Mesendoderm (in vitro differentiated cells): ENCODE results near the gene DDRGK1.

Experiments
- DNase-seq: peaks from one replicate; pipeline ENCODE4 v3.0.0; 2013
- H2AK5ac ChIP-seq: 2 replicates; pipeline ENCODE4 v1.6.1; 2013; ENCODE audit warnings: low read length, inconsistent platforms
- H2BK120ac ChIP-seq: 2 replicates; pipeline ENCODE4 v1.6.1; 2013; ENCODE audit warnings: low read depth, mild to moderate bottlenecking, low read length, moderate library complexity, mixed read lengths
- H2BK15ac ChIP-seq: replicated peaks from 2 replicates; pipeline ENCODE4 v1.6.1; 2013; ENCODE audit warnings: low read depth, mild to moderate bottlenecking, moderate library complexity
- H2BK5ac ChIP-seq: 2 replicates; pipeline ENCODE4 v1.6.1; 2013; ENCODE audit warnings: low read length, inconsistent platforms
- H3K18ac ChIP-seq: 2 replicates; pipeline ENCODE4 v1.6.1; 2013; ENCODE audit warnings: mild to moderate bottlenecking, low read length, mixed read lengths
- H3K23ac ChIP-seq: one replicate; pipeline ENCODE4 v1.6.1; 2013; ENCODE audit warnings: low read length
- H3K27ac ChIP-seq: 2 replicates; pipeline ENCODE4 v1.5.1; 2013; ENCODE audit warnings: low read depth, mild to moderate bottlenecking, inconsistent platforms, low read length, moderate library complexity
- H3K27me3 ChIP-seq: 2 replicates; pipeline ENCODE4 v1.6.1; 2013; ENCODE audit warnings: low read length, control low read depth, mild to moderate bottlenecking, inconsistent platforms; ENCODE audit not compliant: insufficient read depth, poor library complexity
- H3K36me3 ChIP-seq: 2 replicates; pipeline ENCODE4 v1.6.1; 2013; ENCODE audit warnings: low read length, inconsistent platforms; ENCODE audit not compliant: control insufficient read depth, insufficient read depth
- H3K4ac ChIP-seq: one replicate; pipeline ENCODE4 v1.6.1; 2013; ENCODE audit warnings: low read depth, mild to moderate bottlenecking, low read length, moderate library complexity
- H3K4me1 ChIP-seq: 2 replicates; pipeline ENCODE4 v1.6.1; 2013; ENCODE audit warnings: low read depth, low read length, inconsistent platforms; ENCODE audit not compliant: control insufficient read depth
- H3K4me2 ChIP-seq: 2 replicates; pipeline ENCODE4 v1.6.1; 2013; ENCODE audit warnings: low read length
- H3K4me3 ChIP-seq: 2 replicates; pipeline ENCODE4 v1.5.1; 2013; ENCODE audit warnings: mild to moderate bottlenecking, low read length
- H3K56ac ChIP-seq: one replicate; pipeline ENCODE4 v1.6.1; 2013; ENCODE audit warnings: low read length
- H3K79me1 ChIP-seq: 2 replicates; pipeline ENCODE4 v1.6.1; 2013; ENCODE audit warnings: low read length, inconsistent platforms
- H3K79me2 ChIP-seq: 2 replicates; pipeline ENCODE4 v1.6.1; 2013; ENCODE audit warnings: mild to moderate bottlenecking, low read length; ENCODE audit not compliant: control insufficient read depth, insufficient read depth
- H3K9ac ChIP-seq: 2 replicates; pipeline ENCODE4 v1.6.1; 2013; ENCODE audit warnings: low read length, inconsistent platforms
- H4K5ac ChIP-seq: one replicate; pipeline ENCODE4 v1.6.1; 2013; ENCODE audit warnings: low read length
- H4K8ac ChIP-seq: one replicate; pipeline ENCODE4 v1.6.1; 2013; ENCODE audit warnings: low read depth, mild to moderate bottlenecking, control low read depth, low read length, moderate library complexity
- WGBS: extraction: QIAGEN DNeasy Blood & Tissue Kit; methylation state at CpG from one replicate; pipeline ENCODE4 v1.1.7; 2013; ENCODE audit warnings: low lambda C conversion rate, missing lambda C conversion rate; ENCODE audit not compliant: insufficient coverage; ENCODE audit errors: extremely low coverage; 5-methylcytosine and 5-hydroxymethylcytosine counted together

Gene DDRGK1

DNA sequence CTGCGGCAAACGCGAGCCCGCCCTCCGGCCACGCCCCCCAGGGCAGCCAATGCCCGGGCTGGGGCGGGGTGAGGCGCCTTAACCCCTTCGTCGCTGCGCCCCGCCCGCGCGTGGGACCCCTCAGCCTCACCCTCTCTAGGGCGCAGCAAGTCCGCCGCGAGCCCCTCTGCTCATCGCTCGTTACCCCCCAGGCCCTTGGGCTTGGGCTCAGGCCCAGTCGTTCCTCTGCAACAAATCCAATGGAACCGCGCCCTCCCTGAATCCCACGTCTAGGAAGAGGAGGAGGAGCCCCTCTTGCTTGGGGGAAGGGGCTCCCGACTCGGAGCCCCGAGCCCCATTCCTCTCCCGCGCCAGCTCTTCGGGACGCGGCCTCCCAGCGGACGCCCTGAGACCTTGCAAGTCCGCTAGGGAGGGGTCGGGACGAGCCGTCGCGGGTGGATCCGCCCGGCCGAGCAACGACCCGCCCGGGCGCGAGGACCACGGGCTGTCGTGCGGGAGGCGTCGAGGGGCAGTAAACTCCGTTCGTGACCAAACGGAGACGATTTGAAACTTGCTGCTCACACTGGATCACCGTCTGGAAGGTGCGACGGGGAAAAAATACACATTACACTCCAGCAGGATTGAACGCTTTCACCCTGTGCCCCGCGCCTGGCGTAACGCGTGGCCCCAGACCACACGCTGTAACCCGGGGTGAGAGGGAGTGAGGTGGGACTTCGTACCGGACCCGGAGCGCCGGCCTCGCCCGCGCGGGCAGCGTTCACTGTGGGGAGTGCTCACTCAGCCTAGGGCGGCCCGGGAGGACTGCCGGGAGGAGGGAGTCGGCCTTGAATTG is 30.7 kb downstream of the DDRGK1 start:
- Histone ChIP-seq H3K18ac (peak overlapping the region; percentile 23), H3K4me3 (peak overlapping the region; percentile 93), H3K4me2 (peak overlapping the region; percentile 69), H3K27ac (peak overlapping the region; percentile 89), H3K56ac (peak overlapping the region; percentile 96), H3K4ac (no peak overlapping the region), H3K9ac (peak overlapping the region; percentile 96), H3K36me3 (no peaks in the 10 kb centered on the region), H3K79me2 (no peaks in the 10 kb centered on the region), H2BK15ac (no peak overlapping the region), H2BK120ac (no peak overlapping the region), H4K5ac (no peak overlapping the region), H3K23ac (peak overlapping the region; percentile 68), H4K8ac (no peak overlapping the region), H3K27me3 (no peaks in the 10 kb centered on the region), H2BK5ac (peak overlapping the region; percentile 57), H3K4me1 (peaks cover 2% of the 10 kb centered on the region), H3K79me1 (no peaks in the 10 kb centered on the region), H2AK5ac (no peak overlapping the region)
- no CpG with 5 or more reads among the region's 84 CpGs for WGBS
- peak; percentile 93 for DNase-seq

DNA sequence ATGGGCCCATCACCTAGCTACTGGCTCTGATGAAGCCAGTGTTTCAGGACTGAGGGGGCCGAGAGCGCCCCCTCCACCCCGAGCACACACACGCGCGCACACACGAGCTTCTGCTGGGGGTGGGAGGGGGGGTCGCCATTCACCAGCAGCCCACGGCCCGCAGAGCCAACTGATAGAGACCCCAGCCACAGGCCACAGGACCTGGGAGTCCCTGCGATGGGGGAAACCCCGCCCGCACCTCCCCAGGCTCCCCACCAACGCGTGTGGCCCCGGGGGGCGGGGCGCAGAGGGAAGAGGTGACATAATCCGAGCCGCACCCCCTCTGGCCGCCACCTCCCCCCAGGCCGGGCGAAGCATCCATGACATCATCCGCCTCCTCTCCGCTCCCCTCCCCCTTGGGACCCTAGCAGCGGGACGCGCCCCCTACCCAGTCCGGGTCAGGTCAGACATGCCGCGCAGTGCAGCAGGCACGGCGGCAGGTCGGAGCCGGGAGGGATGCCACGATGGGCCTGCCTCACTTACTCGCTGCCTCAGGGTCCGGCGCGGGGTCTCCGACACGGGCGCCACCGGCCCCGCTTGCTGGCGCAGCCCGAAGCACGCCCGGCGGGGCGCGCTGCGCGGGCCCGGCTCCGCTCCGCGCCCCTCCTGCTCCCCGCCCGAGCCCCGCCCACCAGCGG is 31.4 kb downstream of the DDRGK1 start, which contains the start of gene LZTS3:
Gene LZTS3, minus strand, starts transcription at position 617 of the 677 bp plus-strand sequence. CDS start 6,386 bp downstream, outside the sequence.
- Histone ChIP-seq H2BK120ac (no peak within 1 kb of the TSS), H2AK5ac (no peak within 1 kb of the TSS), H3K9ac (peak within 1 kb of the TSS; percentile 96), H2BK5ac (peak within 1 kb of the TSS; percentile 57), H3K79me2 (no peaks in the 10 kb centered on the region), H3K79me1 (no peaks in the 10 kb centered on the region), H3K23ac (peak within 1 kb of the TSS; percentile 68), H3K4me1 (peaks cover 4% of the 10 kb centered on the region), H3K4ac (peak within 1 kb of the TSS; percentile 10), H4K5ac (no peak within 1 kb of the TSS), H3K4me2 (peak within 1 kb of the TSS; percentile 75), H3K27ac (peak within 1 kb of the TSS; percentile 89), H3K4me3 (peak within 1 kb of the TSS; percentile 93), H4K8ac (no peak within 1 kb of the TSS), H3K36me3 (no peaks in the 10 kb centered on the region), H3K27me3 (no peaks in the 10 kb centered on the region), H2BK15ac (no peak within 1 kb of the TSS), H3K18ac (peak within 1 kb of the TSS; percentile 23), H3K56ac (peak within 1 kb of the TSS; percentile 96)
- no CpG with 5 or more reads among the region's 62 CpGs for WGBS
- peak; percentile 87 for DNase-seq

GRCh38 chr20:3172126-3172932 is 32.2 kb downstream of the DDRGK1 start:
- H3K56ac ChIP-seq: peak overlapping the region; percentile 96
- no CpG with 5 or more reads among the region's 5 CpGs for WGBS
- no peak overlapping the region for H2AK5ac ChIP-seq
- no peak overlapping the region for H2BK120ac ChIP-seq
- no peak for DNase-seq
- H3K4ac ChIP-seq: peak overlapping the region; percentile 10
- H3K23ac ChIP-seq: no peak overlapping the region
- H3K4me1 ChIP-seq: peaks cover 4% of the 10 kb centered on the region
- H4K5ac ChIP-seq: no peak overlapping the region
- no peaks in the 10 kb centered on the region for H3K79me1 ChIP-seq
- peak overlapping the region; percentile 79 for H3K4me3 ChIP-seq
- no peak overlapping the region for H3K27ac ChIP-seq
- no peak overlapping the region for H2BK5ac ChIP-seq
- no peaks in the 10 kb centered on the region for H3K79me2 ChIP-seq
- peak overlapping the region; percentile 10 for H3K18ac ChIP-seq
- no peak overlapping the region for H2BK15ac ChIP-seq
- no peak overlapping the region for H4K8ac ChIP-seq
- H3K4me2 ChIP-seq: peak overlapping the region; percentile 75
- no peaks in the 10 kb centered on the region for H3K36me3 ChIP-seq
- H3K27me3 ChIP-seq: no peaks in the 10 kb centered on the region
- H3K9ac ChIP-seq: peak overlapping the region; percentile 40

DNA sequence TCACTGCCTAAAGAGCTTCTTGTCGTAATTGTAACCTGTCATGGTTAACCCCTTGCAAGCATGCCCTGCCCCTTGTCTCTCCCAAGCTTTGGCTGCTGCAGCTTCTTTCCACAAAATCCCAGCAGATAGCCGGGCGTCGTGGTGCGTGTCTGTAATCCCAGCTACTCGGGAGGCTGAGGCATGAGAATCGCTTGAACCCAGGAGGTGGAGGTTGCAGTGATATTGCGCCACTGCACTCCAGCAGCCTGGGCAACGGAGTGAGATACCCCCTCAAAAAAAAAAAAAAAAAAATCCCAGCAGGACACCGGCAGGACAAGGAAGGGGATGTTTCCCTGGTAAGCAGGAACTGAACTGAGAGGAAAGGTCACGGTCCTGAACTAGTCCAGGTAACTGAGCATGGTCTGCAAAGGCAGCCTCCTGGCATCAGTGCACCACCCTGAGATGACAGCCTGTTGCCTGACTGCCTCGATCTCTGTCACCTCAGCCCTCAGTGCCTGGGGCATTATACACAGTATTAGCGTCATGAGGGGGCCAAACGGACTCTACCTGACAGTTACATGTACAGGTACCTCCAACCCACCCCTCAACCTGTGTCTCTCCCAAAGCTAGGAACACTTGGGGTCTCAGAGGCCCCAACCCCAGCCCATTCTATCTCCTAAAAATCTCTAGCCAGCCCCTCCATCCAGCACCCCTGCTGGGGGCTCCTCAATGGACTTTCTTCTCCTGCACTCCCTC is 32.9 kb downstream of the DDRGK1 start:
- Histone ChIP-seq H2BK120ac (no peak overlapping the region), H3K4me3 (no peak overlapping the region), H3K4ac (no peak overlapping the region), H2AK5ac (no peak overlapping the region), H3K9ac (no peak overlapping the region), H3K36me3 (no peaks in the 10 kb centered on the region), H3K27ac (no peak overlapping the region), H4K8ac (no peak overlapping the region), H3K56ac (no peak overlapping the region), H3K4me1 (peaks cover 4% of the 10 kb centered on the region), H3K4me2 (no peak overlapping the region), H3K18ac (no peak overlapping the region), H4K5ac (no peak overlapping the region), H3K79me2 (no peaks in the 10 kb centered on the region), H2BK15ac (no peak overlapping the region), H3K79me1 (no peaks in the 10 kb centered on the region), H3K27me3 (no peaks in the 10 kb centered on the region), H2BK5ac (no peak overlapping the region), H3K23ac (no peak overlapping the region)
- WGBS: no CpG with 5 or more reads among the region's 14 CpGs
- no peak for DNase-seq

- Histone ChIP-seq H2BK120ac (no peak overlapping the region), H2BK5ac (no peak overlapping the region), H3K36me3 (no peaks in the 10 kb centered on the region), H4K8ac (no peak overlapping the region), H2AK5ac (peak overlapping the region; percentile 5), H3K4me2 (no peak overlapping the region), H3K79me1 (no peaks in the 10 kb centered on the region), H3K27me3 (no peaks in the 10 kb centered on the region), H4K5ac (no peak overlapping the region), H3K79me2 (no peaks in the 10 kb centered on the region), H3K23ac (no peak overlapping the region), H2BK15ac (no peak overlapping the region), H3K4ac (no peak overlapping the region), H3K9ac (peak overlapping the region; percentile 71), H3K27ac (no peak overlapping the region), H3K4me3 (no peak overlapping the region), H3K18ac (no peak overlapping the region), H3K4me1 (peaks cover 4% of the 10 kb centered on the region), H3K56ac (peak overlapping the region; percentile 82)
- DNase-seq: no peak
- WGBS: no CpG with 5 or more reads among the region's 7 CpGs
These were observed 35.5 kb downstream of the DDRGK1 start for GRCh38 chr20:3168829-3169590.
